ENCODE measurements around the gene GNAS.
"Not testable (repeated sequence)": the region's sequence is repeated elsewhere in the genome, so short reads cannot be mapped to it uniquely, and the experiment has no call there.

The GNAS gene

DNA sequence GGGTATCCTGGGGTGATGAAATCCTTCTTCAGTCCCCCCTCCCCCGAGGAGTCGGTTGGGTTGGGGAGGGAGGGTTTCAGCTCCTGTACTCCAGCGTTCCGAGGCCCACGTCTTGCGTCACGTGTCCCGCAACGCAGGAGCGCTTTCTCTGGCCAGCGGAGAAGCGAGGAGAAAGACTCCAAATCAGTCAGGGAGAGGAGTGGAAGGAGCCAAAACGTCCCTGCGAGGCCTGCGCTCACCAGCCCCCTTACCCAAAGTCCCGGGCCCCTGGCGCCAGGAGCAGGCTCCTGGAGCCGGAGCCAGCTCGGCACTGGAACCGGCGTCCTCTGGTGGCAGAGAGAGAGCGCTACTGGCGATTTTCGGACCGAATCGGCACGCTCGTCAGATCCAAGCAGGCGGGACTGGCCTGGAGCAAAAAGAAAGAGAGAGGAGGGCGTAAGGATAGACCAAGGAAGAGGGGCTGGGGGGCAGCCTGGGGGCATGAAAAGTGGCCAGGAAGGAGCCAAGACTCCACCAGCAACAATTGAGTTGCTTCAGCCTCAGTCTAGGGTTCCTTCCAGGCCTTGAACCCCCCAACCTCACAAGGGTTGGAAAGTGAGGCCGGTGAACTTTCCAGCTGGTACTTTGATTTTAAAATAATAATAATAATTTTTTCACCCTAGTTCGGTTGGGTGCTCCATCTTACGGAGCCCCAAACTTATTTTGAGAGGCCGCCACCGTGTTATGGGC, at the start of gene GNAS:
Gene GNAS (plus strand): TSS at position 174 of the 729 bp plus-strand sequence.
- peak; percentile 57 for DNase-seq

GRCh38 chr20:58803533-58803932, 49.0 kb upstream of the GNAS start:
- no peak for DNase-seq

DNA sequence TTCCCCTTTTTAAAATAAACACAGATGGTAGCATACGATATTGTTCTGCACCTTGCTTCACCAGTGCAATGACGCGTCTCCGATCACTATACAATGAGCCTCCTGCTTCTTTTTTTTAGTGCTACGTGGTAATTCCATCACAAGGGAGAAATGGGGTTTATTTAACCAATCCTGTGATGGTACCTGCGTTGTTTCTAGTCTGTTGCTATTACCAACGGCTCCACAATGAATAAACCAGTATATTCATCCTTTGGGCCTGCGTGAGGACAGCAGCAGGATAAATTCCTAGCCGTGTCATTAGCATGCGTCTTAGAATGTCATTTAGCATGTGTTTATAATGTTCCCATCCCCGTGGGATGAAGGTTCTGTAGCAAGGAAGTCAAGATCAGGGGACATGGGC, 44.7 kb upstream of the GNAS start:
- DNase-seq = no peak

GRCh38 chr20:58808271-58809046, 44.1 kb upstream of the GNAS start:
- DNase-seq = no peak

- no peak for DNase-seq
Observed at GRCh38 chr20:58810116-58810878, 42.2 kb upstream of the GNAS start.

- no peak for DNase-seq
Observed at GRCh38 chr20:58810879-58811250, 41.7 kb upstream of the GNAS start.

DNA sequence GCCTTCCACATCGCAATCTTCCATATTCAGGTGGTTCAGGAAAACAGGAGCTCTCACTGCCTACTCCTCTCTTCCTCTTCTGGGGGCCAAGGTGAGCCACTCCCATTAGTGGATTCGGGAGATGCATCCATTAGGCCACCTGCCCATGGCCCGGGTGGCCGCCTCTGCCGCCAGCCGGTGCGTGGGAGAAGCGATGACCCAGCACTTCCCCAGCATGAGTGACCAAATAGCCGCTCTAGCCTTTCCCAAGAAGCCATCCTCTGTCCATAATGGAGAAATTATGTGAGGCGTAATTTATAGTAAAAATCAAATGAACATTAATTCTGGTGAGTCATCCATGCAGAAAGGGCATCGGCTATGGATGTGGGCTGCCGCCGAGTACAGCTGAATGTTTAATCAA, 41.2 kb upstream of the GNAS start:
- no peak for DNase-seq

GRCh38 chr20:58813369-58813768, 39.1 kb upstream of the GNAS start:
- no peak for DNase-seq

GRCh38 chr20:58815448-58815847, 37.1 kb upstream of the GNAS start:
- DNase-seq = no peak

- no peak for DNase-seq
Observed at GRCh38 chr20:58816051-58816450, 36.5 kb upstream of the GNAS start.

- no peak for DNase-seq
Observed at GRCh38 chr20:58816957-58817651, 35.4 kb upstream of the GNAS start.

DNA sequence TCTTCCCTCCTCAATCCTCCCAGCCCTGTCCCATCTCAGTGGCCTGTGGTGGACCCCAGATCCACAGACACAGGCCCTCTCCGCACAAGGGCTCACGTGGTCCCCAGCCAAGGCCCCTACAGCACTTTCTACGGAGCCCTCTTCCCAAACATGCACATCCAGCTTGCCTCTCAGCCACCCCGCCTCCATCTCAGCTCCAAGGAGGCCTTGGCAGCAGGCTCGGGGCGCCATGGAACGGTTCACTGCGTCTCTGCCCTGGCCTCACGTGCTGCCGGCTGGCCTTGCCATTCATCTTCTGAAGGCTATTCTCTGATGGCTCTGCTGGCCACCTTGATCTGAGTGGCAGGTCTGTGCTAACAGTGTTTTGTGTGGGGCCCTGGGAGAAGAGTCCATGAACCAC, 34.8 kb upstream of the GNAS start:
- no peak for DNase-seq

- DNase-seq = peak; percentile 47
Observed at GRCh38 chr20:58818586-58819285, 33.8 kb upstream of the GNAS start.

DNA sequence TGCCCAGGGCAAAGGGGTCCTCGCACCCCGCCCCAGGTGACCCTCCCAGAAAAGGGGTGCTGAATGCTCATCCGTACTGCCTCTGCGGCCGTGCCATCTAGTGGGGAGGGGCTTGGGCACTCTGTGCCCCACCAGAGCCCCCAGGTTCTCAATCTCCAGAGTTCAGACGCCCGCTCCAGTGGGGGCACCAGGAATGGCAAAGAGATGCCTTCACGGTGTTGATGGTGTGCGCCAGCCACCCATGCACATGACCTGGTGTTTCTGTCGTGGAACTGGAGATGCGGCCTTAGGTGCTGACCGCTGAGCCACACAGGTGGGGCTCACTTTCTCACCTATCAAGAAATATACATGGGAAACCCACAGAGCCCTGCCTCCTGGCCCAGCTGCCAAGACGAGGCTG, 32.6 kb upstream of the GNAS start:
- DNase-seq = no peak

DNA sequence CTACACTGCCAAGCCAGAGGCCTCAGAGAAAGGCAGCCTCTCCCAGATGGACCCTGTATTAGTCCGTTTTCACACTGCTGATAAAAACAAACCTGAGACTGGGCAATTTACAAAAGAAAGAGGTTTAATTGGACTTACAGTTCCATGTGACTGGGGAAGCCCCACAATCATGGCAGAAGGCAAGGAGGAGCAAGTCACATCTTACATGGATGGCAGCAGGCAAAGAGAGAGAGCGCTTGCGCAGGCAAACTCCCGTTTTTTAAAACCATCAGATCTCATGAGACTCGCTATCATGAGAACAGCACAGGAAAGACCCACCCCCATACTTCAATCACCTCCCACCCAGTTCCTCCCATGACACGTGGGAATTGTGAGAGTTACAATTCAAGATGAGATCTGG, 32.0 kb upstream of the GNAS start:
- DNase-seq = not testable (repeated sequence)

GRCh38 chr20:58822149-58822548, 30.4 kb upstream of the GNAS start:
- no peak for DNase-seq

GRCh38 chr20:58822748-58823730, 29.5 kb upstream of the GNAS start:
- DNase-seq = no peak

- no peak for DNase-seq
Observed at GRCh38 chr20:58824843-58825242, 27.7 kb upstream of the GNAS start.

- no peak for DNase-seq
Observed at GRCh38 chr20:58825450-58825849, 27.1 kb upstream of the GNAS start.

- no peak for DNase-seq
Observed at GRCh38 chr20:58826271-58826670, 26.2 kb upstream of the GNAS start.

GRCh38 chr20:58828136-58828535, 24.4 kb upstream of the GNAS start:
- DNase-seq = no peak
